CD4-positive, alpha-beta T cell treated with Interleukin-4 for 1 hour (primary cell): ENCODE measurements around the gene DENND5B.
"Not testable (repeated sequence)": the region's sequence is repeated elsewhere in the genome, so short reads cannot be mapped to it uniquely, and the experiment has no call there.

ENCODE experiments used
- DNase-seq, 2 donors: peaks; one replicate each; pipeline ENCODE4 v3.0.0-alpha.2; 2020 to 2022

Gene DENND5B

DNA sequence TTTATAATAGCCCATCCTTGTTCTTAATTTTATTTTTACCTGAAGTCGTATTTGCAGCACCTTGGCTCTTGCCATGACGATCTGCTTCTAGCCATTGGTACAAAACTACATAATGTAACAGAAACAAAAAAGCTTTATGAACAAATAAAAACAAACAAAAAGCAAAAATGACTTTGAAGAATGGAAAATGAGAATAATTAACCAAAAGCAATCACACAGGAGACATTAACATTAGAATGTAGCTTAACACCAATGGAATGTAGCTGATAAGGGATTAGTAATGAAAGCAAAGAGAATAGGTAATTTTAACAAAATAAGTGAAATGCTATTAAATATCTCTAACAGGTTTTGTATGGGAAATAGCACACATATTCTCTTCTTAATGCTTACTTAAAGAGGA lies 91.4 kb downstream of the DENND5B start:
- DNase-seq = no peak

DNA sequence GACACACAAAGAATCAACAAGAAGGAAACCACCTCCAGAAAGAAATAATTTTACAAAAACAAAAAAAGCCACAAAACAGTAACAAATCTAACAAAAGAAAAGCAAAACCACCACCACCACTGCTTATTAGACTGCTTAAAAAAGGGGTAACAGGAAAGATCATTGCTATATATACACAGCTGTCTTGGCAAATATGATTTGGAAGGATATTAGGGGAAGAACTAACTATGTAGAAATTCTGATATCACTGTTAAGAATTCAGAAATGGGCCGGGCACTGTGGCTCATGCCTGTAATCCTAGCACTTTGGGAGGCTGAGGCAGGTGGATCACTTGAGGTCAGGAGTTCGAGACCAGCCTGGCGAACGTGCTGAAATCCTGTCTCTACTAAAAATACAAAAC lies 92.5 kb downstream of the DENND5B start:
- DNase-seq = no peak

DNA sequence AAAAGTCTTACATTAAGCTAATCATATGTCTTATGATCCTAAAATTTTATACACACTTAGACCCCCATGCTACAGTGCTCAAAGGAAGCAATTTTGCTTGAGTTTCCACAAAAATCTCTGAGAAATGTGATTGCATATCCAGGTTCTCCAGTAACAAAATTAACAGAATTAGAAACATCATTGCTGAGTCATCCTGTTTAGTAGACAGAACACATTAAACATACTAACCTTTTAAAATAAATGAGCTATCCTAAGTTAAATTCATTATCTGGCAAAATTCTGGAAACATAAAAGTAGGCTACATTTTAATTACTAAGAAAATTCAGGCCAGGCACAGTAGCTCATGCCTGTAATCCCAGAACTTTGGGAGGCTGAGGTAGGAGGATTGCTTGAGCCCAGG lies 94.7 kb downstream of the DENND5B start:
- no peak for DNase-seq

DNA sequence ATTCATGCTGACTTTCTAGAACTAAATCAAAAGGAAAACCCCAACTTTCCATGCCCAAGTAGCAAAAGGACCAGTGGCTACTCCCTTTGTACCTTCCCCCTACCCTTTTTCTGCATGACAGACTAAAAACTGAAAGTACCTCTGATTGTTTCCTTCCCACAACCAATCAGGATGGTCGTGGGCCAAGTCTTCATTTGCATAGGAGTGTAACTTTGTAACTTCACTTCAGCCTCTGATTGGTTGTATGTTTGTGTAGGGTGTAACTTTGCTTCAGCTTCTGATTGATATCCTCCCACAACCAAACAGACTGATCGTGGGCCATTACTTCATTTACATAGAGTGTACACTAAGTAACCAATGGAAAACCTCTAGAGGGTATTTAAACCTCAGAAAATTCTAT lies 96.5 kb downstream of the DENND5B start:
- DNase-seq = no peak

DNA sequence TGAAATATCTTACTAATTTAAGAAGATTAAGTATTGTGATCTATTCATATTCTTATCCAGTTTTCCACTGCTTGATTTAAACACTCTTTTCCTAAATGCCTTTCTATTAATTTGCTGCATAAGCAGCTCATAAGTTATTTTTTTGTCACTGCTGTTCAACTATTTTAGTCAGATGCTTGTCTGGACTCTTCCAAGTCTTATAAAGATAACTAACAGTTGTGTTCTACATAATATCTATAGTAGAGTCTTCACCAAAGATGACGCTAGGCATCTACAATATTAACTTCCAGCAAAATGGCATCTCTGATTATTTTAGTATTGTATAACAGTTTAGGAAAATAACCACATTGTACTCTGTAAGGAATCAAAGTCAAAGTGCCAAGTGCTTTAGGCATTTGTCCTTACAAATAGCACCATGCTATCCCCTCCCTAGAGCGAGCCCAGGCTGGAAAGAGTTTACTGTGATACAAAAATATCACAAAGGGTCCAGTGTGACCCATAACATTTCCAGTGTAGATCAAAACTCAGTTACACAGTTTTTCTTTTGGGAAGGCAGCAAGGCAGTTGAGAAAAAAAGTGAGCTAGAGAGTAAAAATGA lies 98.2 kb downstream of the DENND5B start:
- no peak for DNase-seq

DNA sequence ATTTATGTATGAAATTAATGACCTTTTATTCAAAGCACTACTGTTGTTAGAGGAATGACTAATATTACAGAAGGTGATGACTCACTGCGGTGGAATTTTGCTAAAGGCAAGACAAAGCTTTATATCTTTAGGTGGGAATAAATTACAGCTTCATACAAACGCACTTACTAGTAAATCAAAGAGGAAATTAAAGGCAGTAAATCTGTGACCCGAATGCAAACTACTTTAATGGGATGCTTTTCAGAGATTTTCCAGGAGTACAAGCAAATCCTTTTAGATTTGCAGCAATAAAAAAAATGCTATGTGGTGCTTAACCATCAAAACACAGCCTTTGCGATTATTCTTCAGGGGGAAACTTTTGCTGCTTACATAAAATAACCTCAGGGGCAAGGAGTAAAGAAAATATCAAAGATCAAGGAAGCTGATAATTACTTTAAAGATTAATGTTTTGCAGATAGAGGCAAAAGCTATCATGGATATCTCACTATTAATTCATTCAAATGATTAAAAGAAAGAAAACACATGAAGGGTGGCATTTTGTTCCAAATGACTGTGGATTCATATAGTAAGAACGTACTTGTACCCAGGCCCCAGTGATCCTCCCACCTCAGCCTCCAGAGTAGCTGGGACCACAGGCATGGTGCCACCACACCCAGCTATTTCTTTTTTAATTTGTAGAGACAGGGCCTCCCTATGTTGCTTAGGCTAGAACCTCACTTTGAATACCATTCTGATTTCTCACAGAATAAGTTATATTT lies 98.9 kb downstream of the DENND5B start:
- DNase-seq = no peak

DNA sequence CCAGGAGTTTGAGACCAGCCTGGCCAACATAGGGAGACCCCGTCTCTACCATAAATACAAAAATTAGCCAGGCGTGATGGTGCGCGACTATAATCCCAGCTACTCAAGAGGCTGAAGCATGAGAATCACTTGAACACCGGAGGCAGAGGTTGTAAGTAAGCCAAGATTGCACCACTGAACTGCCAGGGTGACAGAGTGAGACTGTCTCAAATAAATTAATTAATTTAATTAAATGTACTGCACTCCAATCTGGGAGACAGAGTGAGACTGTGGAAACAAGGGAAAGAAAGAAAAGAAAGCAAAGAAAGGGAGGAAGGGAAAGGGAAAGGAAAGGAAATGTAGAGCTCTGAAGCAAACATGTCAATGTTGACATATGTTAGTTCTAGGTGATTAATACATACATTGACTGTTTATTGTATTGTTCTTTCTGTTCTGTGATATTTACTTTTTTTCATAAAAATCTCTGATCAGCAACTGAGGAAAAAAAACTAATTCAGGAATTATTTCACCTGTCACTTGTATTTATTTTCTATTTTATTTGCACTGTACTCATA lies 99.6 kb downstream of the DENND5B start:
- no peak for DNase-seq

DNA sequence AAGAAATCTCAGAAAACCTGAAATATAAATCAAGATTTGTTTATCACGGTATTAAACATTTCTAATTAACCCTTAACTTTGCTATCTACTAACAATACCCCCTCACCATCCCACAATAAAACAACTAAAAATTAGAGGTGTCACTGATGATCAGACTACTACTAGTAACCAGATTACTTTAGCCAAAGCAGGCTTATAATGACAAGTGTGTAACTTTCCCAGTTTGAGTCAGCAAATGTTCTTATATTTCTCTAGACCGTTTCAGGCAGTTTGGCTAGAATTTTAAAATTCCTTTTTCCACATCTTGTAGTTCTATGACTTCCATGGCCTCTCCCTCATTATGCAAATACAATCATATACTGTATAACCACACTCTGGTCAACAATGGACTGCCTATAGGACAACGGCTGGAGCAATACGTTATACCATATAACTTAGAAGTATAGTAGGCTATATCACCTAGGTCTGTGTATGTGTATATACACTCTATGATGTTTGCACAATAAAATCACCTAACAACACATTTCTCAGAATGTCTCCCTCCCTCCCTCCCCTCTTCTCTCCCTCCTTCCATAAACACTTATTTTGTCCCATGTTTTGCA lies 102.1 kb downstream of the DENND5B start:
- no peak for DNase-seq

DNA sequence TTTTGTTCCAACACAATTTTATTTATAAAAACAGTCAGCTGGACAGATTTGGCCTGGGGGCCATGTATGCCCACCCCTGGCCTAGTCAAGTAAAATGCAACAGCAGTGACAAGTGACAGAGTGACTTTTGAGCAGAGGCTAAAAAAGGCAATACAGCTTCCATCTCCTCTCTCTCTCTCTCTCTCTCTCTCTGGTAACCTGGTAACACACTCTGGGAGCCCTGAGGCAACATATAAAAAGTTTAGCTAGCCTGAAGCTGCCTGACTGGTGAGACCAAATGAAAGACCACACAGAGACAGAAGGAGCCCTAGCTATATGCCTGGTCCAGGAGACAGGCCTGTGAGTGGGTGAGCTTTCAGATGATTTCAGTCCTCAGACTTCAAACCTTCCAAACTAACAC lies 105.4 kb downstream of the DENND5B start:
- no peak for DNase-seq

DNA sequence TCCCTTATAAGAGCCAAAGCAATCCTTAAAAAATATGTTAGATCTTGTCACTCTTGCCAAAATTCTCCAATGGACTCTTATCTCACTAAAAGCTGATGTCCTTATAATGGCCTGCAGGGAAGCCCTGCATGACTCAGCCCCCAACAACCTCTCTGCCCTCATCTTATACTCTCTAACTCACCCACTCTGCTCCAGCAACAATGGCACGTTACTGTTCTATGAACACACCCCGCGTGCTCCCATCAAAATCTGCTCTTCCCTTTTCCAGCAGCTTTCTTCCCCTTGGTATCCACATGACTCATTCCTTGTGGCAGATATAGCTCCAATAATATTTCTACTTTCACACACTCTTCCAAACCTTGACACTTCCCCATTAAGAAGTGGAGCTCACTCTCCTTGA lies 108.1 kb downstream of the DENND5B start:
- no peak for DNase-seq

DNA sequence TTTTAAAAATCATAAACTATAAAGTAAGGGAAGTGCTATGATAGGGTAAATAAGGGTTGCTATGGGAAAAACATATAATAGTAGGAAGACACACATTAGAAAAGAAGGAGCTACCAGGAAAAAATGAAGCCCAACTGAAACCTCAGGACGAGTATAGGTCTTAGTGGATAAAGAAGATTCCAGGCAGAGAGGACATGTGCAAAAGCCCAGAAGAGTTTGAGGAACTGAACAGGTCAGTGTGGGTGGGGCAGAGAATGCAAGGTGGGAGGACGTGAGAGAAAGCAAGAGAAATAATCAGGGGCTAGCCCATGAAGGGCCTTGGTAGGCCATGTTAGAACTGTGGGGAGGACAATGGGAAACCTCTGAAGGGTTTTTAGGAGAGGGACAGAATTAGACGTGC lies 109.5 kb downstream of the DENND5B start:
- DNase-seq = no peak

DNA sequence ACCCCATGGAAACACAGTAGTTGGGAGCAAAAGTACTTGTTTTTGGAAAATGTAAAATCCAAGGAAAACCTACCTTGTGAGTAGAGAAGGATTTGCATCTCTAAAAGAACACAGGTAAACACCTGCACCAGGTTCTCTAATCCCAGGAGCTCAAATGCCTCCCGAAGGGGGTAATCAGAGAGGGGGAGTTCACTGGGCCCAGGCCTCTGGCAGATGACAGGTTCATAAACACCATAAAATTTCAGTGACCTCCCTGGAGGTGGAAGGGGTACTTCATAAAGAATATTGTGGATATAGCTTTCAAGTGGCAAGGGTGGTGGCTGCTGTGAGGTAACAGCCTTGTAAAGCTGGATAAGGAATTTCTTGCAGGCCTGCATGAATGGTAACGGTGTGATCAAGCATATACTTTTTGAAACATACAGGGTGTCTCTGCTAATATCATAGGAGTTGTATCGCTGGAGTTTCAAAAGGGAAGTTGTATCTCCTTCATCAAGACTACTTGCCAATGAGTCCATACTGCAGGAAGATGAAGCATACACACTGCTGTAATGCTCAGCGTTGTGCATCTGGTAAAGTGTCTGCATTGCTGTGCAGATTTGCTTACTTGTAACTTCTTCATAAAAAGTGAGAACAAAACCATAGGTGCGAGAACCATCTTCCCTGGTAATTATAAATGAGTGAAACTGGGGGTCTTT lies 111.3 kb downstream of the DENND5B start:
- no peak for DNase-seq

DNA sequence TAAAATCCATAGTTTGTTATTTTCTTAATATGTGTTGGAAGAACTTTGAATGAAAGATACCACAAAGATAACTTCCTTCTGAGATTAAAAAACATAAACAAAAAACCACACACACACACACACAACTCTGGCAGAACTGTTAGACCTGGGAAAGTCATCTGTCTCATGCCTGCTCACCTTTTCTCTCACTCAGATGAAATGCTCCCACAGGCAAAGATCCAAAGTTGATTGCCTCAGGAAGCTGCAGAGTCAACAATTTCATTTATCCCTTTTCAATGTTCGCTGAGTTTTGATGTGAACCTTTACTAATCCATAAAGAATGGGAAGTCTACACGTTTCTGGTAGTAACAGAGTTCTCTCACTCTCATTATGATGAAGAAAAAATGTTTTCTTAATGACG lies 112.0 kb downstream of the DENND5B start:
- DNase-seq = no peak

DNA sequence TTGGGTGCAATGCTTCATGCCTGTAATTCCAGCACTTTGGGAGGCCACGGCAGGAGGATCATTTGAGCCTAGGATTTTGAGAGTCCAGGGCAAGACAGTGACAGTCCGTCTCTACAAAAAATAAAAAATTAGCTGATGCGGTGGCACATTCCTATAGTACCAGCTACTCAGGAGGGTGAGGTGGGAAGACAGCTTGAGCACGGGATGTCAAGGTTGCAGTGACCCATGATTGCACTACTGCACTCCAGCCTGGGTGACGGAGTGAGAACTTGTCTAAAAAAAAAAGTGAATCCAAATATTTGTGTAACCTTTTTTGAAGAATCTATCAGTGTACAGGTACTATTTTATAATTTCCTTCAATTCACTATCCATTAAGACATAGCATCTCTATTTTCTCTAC lies 112.5 kb downstream of the DENND5B start:
- DNase-seq = no peak

DNA sequence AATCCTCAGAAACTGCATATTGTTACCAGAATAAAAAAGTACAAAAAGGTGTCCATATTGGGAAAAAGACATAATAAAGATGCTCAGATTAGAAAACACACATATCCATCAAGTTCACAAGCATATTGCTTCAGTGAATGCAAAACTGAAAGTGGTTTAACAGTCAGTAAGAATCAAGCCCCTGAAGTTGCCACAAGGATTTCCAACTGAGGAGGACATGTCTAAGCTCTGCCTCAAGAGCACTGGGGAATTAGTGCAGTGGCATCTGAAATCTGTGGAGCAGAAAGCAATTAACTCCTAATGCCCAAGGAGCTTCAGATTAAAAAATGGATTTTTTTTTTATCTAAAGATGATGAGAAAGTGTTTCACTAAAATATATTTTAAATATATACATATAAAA lies 113.2 kb downstream of the DENND5B start:
- DNase-seq = no peak

DNA sequence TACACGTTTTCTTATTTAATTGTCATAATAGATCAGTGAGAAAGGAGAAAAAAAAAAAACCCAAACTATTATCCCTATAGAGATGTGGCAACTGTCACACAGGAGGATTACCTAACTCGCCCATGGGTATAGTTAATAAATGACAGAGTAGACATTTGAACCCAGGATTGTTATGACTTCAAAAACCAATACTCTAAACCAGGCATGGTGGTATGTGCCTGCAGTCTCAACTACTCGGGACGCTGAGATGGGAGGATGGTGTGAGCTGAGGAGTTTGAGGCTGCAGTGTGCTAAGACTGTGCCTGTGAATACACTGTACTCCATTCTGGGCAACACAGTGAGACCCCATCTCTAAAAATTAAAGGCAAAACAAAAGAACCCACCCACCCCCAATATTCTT lies 114.5 kb downstream of the DENND5B start:
- no peak for DNase-seq

DNA sequence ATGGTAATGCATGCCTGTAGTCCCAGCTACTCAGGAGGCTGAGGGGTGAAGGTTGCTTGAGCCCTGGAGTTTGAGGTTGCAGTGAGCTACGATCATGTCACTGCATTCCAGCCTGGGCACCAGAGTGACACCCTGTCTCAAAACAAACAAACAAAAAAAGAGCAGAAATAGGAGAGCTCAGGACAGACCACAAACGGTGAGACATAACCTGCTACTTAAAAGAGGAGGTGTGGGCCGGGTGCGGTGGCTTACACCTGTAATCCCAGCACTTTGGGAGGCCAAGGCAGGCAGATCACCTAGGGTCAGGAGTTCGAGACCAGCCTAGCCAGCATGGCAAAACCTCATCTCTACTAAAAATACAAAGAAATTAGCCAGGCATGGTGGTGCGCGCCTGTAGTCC lies 115.3 kb downstream of the DENND5B start:
- DNase-seq = not testable (repeated sequence)

DNA sequence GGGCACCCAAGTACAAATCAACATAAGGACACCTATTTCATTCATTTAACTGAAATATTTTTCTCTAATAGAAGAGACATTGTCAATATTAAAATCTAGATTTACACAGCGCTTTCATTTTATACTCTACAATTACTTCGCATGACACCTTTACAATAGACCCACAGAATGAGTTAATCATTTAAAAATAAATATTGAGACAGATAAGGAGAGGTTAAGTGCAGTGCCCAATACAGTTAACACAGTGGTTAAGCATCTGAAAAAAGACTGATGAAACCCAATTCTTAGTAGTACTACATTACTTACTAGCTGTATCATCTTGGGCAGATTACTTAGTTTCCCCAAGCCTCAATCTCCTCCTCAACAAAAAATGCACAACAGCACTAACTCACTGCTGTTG lies 116.2 kb downstream of the DENND5B start:
- no peak for DNase-seq

DNA sequence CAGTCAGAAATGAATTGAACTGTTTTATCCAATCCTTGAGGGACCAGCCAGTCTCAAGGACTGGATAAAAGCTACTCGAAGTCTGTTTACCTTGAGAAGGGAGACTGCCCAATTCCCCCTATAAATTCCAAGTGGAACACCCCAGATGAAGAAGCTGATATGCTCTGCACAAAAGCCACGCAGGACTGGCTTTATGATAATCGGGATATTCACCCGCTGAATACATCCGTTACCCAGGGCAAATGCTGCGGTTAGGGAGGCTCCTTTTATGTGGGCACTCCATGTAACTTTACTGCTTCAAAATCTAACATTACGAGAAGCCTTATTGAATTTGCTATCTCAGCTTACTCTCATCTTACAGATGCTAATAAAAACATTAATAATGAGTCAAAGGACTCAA lies 119.1 kb downstream of the DENND5B start:
- DNase-seq = no peak

DNA sequence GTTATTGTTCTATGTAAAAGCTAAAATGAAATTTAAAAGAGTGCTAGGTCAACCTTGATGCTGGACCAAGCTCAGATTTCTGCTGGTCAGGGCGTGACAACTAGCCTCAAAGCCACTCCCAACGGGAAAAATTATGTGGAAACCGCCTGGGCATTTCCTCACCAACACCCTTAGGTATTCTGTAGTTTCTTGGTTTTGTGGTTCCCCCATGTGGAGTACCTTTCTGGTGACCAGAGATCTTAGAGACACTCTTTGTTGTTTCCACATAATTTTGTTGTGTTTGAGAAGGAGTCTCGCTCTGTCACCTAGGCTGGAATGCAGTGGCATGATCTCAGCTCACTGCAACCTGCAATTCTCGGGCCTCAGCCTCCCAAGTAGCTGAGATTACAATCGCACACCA lies 119.9 kb downstream of the DENND5B start:
- DNase-seq = no peak

DNA sequence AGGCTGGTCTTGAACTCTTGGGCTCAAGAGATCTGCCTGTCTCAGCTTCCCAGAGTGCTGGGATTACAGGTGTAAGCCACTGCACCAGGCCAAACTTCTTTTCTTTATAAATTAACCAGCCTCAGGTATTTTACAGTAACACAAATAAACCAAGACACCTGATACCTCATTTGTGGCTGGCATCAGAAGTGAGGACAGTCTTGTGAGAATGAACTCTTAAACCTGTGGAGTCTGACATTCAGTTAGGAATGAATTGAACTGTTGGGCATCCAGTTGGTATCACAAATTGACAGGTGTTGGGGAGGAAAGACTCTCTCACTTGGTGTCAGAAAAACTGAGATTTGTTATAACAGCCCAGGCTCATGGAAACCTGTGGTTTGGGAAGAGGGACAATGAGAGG lies 120.5 kb downstream of the DENND5B start:
- DNase-seq = no peak

DNA sequence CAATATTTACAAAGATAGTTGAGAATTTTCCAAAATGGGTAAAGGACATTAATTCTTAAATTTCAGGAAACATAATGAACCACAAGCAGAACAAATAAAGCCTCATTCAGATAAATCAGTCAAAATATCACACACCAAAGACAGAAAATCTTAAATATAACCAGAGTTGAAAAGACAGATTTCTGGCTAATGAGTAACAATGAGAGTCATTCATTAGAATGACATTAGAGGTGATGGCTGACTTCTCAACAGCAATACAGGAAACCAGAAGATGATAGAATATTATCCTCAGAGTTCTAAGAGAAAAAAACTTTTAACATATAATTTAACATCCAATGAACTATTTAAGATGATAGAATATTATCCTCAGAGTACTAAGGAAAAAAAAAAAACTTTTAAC lies 124.2 kb downstream of the DENND5B start:
- DNase-seq = no peak

DNA sequence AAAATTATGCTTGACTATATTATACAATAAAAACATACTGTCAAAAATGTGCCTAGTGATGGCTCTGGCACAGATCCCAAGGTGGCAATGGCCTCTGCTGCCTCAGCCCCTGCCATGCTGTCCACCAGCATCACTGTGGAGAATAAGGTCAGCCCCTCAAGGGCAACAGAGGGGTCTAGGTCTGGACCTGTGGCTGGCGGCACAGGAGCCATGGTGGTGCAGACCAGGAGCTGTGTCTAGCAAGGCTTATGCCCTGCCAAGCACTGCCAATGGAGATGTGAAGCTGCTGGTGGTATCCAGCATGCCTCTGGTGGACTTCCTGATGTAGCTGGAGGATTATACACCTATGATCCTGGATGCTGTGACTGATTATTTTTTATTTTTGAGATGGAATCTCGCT lies 125.9 kb downstream of the DENND5B start:
- no peak for DNase-seq

DNA sequence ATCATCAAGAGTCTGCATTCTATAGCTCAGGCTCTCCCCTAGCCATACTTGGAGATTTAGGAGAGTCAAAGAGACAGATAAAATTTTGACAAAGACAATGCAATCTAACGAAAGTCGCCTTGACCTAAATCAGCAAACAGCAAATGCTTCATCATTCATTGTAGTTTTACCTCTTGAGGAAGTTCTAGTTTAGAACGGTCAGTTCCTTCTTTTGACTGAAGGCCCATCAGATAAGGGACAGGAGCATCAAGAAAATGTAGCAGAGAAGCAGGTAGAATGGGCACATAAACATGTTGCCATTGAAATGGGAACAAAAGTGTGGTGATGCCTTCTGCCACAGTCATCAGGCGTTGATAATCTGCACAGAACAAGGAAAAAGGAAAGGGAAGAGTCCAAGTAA lies 130.9 kb downstream of the DENND5B start:
- no peak for DNase-seq
